Inferior parietal cortex (tissue), 1 donor: Measurements from ENCODE around the gene ADAMTS19.

ENCODE experiments used
- DNase-seq: peaks from one replicate; pipeline ENCODE4 v3.0.0-alpha.2; 2016; ENCODE audit errors: extremely low spot score

The ADAMTS19 gene

GRCh38 chr5:129687941-129688340, 227.8 kb downstream of the ADAMTS19 start:
- no peak for DNase-seq

- DNase-seq: no peak
Measured at GRCh38 chr5:129689045-129689444, 228.9 kb downstream of the ADAMTS19 start.

- DNase-seq: no peak
Measured at GRCh38 chr5:129691220-129691619, 231.1 kb downstream of the ADAMTS19 start.

- DNase-seq: no peak
Measured at GRCh38 chr5:129696636-129697035, 236.5 kb downstream of the ADAMTS19 start.

DNA sequence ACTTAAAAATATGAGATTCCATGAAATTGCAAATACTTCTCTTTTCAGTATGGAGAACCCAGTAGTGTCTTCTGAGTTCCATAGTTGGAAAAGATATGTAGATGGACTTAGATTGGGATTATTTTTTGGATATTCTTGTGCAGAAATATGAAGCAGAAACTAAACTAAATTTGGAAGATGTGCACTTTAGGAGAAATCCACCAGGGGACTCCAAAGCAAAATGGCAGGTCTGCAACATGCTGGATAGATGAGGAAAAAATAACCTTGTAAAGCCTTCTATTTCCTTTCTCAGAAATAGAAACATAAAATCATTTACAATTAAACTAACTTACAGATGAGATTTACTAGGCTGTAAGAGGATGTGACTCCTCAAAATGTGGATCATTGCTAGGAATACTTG, 238.6 kb downstream of the ADAMTS19 start:
- DNase-seq: no peak

DNA sequence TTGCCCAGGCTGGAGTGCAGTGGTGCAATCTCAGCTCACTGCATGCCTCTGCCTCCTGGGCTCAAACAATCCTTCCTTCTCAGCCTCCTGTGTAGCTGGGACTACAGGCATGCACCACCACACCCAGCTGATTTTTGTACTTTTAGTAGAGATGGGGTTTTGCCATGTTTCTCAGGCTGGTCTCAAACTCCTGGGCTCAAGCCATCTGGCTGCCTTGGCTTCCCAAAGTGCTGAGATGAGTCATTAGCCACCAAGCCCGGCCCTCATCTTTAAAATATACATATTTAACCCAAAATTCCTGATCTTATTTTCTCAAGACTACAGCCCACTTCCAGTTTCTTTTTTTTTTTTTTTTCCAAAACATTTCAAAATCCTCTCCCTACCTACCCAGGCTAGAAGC, 256.1 kb downstream of the ADAMTS19 start:
- no peak for DNase-seq

DNA sequence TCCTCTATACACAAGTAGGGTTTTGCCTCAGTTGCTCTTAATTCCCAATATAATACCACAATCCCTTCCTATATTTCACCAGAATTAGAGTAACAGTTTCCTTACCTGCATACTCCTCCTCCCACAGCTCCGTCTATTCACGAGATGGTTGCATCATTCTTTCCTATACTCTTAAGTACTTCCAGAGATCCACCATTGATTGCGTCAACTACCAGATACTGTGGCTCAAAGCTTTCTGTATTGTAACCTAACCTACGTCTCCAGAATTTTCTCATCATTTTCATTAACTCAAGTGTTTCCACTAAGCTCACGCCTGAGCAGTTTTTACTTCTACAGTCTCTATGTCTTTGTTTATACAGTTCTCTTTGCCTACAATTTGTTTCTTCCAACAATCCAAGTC, 256.6 kb downstream of the ADAMTS19 start:
- DNase-seq: no peak

DNA sequence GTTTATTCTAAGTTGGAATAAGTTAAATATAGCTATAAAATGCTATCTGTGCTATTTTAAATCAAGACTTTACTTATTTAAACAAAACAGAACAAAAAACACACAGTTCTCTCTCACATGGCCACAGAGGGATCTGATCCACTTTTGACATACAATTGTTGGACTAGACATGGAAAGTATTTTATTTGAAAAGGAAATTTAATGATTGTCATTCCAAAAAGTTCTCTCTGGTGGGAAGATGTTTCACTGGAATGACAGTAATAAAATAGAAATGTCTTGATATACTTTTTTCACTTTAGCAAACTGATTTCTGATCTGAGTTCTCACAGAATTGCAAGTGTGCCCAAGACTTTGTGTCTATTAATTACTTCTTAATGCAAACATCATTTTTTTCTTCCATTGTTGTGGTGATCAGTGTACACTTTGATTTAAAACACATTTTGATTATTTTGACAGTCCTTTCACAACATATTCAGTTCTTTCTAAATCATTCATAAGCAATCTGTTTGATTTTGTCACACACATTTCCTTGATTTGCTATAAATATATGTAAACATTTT, 257.7 kb downstream of the ADAMTS19 start:
- DNase-seq: no peak

DNA sequence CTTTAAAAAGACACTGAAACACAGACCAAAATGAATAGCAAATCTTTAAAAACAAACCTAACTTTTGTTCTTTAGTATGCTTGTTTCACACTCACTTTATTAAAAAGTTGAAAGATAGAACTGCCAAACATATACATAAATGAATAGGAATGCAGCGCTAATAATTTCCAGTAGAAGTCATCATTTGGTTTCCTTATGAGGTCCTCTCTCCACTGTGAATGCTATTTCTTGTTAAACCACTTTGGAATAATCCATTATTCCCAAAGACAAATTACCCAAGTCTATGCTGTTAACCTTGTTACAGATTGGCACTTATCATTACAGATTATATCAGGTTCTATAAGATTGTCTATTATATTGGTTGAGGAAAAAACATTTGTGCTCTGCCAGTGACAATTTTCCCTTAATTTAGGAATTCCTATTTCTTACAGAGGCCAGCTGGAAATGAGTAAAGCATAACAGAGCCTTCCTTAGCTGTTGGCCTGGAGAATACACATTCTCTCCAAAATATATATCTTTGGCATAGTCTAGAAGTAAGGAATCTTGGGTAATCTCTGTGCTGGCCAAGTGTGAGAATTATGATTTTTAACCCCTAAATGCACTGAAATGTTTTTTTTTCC, 258.5 kb downstream of the ADAMTS19 start:
- DNase-seq: no peak

DNA sequence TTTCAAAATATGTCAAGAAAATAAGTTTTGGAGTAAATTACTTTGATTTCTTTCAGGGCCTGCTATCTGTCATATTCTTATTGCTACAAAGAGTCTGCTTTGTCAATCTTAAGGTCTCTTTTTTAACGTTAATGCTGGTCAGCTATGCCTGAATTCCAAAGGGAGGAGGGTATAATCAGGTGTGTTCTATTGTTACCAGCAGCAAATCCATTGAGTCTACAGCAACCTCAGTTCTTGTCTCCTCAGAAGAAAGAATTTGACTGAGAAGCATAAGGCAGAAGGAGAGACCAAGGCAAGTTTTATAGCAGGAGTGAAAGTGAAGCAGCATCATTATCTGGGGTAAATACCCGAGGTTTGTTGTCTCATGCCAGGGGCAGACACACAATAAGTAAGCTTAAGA, 264.1 kb downstream of the ADAMTS19 start:
- no peak for DNase-seq

DNA sequence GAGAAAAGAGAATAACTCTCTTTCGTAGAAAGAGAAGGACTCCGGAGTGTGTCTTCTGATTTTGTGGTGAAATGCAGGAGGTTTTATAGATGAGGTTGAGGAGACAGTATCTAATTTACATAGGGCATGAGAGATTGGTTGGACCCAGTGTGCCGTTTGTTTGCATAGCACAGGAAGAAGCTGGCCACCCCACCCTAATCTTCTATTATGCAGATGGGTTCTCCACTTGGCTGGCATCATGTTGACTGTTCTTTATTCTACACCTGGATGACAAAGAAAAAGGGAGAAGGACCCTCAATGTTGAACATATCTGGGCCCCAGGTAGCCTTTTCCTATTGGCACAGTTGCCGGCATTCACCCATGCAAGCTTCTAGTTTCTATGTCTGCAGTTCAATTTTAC, 264.5 kb downstream of the ADAMTS19 start:
- no peak for DNase-seq

GRCh38 chr5:129739773-129740172, 279.7 kb downstream of the ADAMTS19 start:
- no peak for DNase-seq

DNA sequence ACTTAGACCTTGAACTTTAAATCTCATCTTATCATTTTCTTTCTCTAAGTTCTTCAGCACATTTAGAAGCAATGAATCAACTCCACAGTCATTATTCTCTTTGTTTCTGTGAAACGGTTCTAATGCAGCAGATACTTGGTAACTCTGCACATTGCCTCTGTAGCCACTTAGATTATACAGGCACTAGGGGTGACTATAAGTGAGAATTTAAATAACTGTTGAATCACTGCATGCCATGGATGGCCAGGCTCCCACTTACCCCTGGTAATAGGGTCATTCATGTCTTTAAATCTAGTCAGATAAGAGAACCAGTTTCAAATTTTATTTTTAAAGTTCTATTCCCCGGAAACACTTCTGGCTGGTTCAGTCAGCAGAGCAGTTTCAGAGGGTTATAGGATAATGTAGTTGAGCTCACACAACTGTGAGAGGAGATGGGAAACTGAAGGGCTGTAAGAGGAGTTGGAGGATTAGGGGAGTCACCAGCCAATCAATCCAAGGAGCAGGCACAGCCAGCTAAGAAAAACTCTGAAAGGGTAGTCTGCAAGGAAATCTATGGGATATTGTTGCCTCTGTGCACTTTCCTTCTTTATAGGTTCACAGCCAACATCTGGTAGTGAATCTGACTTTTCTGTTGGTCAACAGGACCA, 283.6 kb downstream of the ADAMTS19 start:
- DNase-seq: no peak

DNA sequence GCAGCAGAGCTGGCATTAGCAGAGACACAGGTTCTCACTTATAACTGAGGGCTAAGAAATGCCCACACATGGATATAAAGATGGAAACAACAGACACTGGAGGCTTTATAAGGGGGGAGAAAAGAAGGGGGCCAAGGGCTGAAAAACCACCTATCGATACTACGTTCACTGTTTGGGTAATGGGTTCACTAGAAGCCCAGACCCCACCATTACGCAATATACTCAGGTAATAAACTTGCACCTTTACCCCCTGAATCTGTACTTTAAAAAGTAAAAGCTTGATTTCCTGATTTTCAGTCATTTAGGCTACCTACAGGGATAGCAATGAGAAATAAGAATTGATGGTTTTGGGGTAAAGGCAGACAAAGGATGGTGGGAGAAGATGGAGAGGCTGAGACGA, 285.9 kb downstream of the ADAMTS19 start:
- no peak for DNase-seq

- no peak for DNase-seq
Measured at GRCh38 chr5:129746876-129747275, 286.8 kb downstream of the ADAMTS19 start.

GRCh38 chr5:129747572-129748407, 287.7 kb downstream of the ADAMTS19 start, which contains the start of gene MINAR2:
MINAR2 (plus strand) TSS chr5:129748094; CDS start chr5:129748191, 97 bp downstream.
- DNase-seq: no peak

DNA sequence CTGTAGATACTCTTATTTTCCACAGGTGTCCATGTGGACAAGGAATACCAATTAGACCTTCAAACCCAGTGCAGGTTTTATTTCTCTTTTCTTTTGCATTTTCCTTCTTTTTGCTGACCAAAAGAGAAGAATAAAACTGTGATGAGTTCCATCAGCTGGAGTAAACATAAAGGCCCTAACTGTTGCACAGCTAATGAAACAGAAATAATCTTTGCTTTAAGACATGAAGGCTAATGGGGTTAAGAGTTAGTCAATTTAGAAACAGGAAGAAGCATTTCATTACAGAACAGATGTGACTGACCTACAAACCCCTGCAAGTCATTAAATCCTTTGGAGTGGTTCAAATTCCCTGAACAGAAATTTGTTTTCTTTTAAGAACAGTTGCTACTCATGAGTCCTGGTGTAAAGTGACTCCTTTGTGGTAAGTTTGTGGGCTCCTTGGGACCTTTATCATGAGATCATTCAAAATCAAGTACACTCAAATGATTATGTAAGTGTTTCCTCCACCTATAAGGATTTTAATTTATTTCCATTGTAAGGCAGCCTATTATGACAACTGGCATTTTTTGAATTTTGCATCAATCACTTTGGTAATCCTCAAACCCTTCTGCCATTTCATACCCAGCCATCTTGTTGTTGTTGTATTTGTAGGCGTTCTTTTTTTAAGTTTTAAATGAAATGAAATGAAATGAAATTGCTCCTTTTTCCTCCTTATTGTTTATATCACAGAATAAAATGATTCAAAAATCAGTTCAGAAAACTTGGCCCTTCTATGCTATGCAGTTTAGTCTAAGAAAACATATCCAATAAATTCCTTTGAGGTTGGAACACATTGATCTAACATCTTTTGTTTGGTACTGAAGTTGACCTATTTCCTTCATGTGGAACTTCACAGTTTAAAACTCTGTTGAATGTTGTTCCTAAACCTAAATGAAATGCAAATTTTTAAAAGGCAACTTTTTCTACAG, 289.1 kb downstream of the ADAMTS19 start:
- no peak for DNase-seq

GRCh38 chr5:129760636-129761325, 300.7 kb downstream of the ADAMTS19 start:
- DNase-seq: no peak

- DNase-seq: no peak
Measured at GRCh38 chr5:129763651-129764050, 303.6 kb downstream of the ADAMTS19 start.

GRCh38 chr5:129766798-129767197, 306.7 kb downstream of the ADAMTS19 start:
- DNase-seq: no peak

- DNase-seq: peak; percentile 97
Measured at GRCh38 chr5:129767927-129768380, 307.9 kb downstream of the ADAMTS19 start.
